Liver (tissue), 3 donors: ENCODE results near the gene AP4B1.

Source experiments
- GABPA ChIP-seq, 2 donors: IDR thresholded peaks in 1 of 2; conservative IDR thresholded peaks in 1 of 2; 2 replicates each; pipeline ENCODE4 v1.6.1; 2016; ENCODE audit warnings: antibody characterized with exemption in 2 of 2, mild to moderate bottlenecking in 1 of 2, moderate library complexity in 1 of 2
- TF ChIP-seq, protein P1 (sequence below): fragments of 150-350 bp; IDR thresholded peaks from 2 replicates; pipeline ENCODE4 v1.5.1; 2017; ENCODE audit warnings: improper control_type of control experiment, low read depth, low read length; ENCODE audit not compliant: missing input control
- donor health status: healthy.
- donor health status: healthy.

DNA sequence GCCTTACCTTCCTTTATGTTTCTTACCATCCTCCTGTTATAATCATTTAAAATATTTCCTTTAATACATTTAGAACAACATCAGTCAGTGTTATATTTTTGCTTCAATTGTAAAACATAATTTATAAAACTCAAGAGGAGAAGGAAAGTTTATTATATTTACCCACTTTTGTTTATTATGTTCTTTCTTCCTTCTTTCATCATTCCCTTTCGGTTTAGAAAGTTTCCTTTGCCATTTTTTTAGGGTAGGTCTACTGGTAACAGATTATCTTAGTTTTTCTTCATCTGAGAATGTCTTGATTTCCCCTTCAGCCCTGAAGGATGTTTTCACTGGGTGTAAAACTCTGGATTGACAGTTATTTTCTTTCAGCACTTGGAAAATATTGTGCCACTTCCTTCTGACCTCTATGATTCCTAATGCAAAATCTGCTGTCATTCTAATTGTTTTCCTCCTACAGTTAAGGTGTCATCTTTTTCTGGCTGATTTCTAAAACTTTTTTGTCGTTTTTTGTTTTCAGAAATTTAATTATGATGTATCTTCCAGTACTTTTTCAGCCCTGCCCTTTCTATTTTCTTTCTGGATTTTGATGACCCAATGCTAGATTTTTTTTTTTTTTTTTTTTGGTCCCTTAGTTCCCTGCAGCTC is 58.1 kb downstream of the AP4B1 start:
- TF ChIP-seq, protein P1, sequence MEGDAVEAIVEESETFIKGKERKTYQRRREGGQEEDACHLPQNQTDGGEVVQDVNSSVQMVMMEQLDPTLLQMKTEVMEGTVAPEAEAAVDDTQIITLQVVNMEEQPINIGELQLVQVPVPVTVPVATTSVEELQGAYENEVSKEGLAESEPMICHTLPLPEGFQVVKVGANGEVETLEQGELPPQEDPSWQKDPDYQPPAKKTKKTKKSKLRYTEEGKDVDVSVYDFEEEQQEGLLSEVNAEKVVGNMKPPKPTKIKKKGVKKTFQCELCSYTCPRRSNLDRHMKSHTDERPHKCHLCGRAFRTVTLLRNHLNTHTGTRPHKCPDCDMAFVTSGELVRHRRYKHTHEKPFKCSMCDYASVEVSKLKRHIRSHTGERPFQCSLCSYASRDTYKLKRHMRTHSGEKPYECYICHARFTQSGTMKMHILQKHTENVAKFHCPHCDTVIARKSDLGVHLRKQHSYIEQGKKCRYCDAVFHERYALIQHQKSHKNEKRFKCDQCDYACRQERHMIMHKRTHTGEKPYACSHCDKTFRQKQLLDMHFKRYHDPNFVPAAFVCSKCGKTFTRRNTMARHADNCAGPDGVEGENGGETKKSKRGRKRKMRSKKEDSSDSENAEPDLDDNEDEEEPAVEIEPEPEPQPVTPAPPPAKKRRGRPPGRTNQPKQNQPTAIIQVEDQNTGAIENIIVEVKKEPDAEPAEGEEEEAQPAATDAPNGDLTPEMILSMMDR: no peak
- TF ChIP-seq GABPA (IDR thresholded peaks at IDR 0.05 in 1 of 2, conservative IDR thresholded peaks at IDR 0.05 in 1 of 2): no peak
